Heart left ventricle (tissue), 16 donors: ENCODE results near the gene ULBP3. TPM values are rescaled to one million over a fixed set of nuclear protein-coding genes. Genes with fewer than 3 reads are reported as not detected.
"Not testable (repeated sequence)": the region's sequence is repeated elsewhere in the genome, so short reads cannot be mapped to it uniquely, and the experiment has no call there.

Experiments
- ATAC-seq, 4 donors: fragments of 200-7000 bp; cut with Tn5 transposase; one replicate each; pipeline ENCODE4 v1.9.1; 2020 to 2022; ENCODE audit warnings: moderate library complexity in 4 of 4, mild to moderate bottlenecking in 3 of 4, moderate number of reproducible peaks in 1 of 4
- DNase-seq, 5 donors: peaks; one replicate each; pipeline ENCODE4 v3.0.0-alpha.2; 2020
- H3K27ac ChIP-seq, 12 donors: fragments of 200-600 bp; sonication (generic) in 4 of 12; one replicate each; pipeline versions ENCODE4 v1.5.0 to v1.8.0; 2016 to 2022; ENCODE audit warnings: mild to moderate bottlenecking in 2 of 12
- H3K27me3 ChIP-seq, 9 donors: fragments of 200-600 bp; sonication (generic) in 2 of 9; one replicate each; pipeline versions ENCODE4 v1.5.1 to v1.8.0; 2016 to 2022; ENCODE audit warnings: mild to moderate bottlenecking in 3 of 9
- H3K36me3 ChIP-seq, 9 donors: fragments of 200-600 bp; sonication (generic) in 2 of 9; one replicate each; pipeline versions ENCODE4 v1.5.0 to v1.8.0; 2018 to 2022; ENCODE audit warnings: mild to moderate bottlenecking in 2 of 9
- H3K4me1 ChIP-seq, 12 donors: fragments of 200-600 bp; sonication (generic) in 4 of 12; one replicate each; pipeline versions ENCODE4 v1.5.0 to v1.8.0; 2016 to 2022; ENCODE audit warnings: mild to moderate bottlenecking in 3 of 12
- H3K4me3 ChIP-seq, 12 donors: fragments of 200-600 bp; sonication (generic) in 4 of 12; one replicate each; pipeline versions ENCODE4 v1.5.0 to v1.8.0; 2017 to 2022; ENCODE audit warnings: mild to moderate bottlenecking in 9 of 12, moderate library complexity in 4 of 12
- H3K9me3 ChIP-seq, 12 donors: fragments of 200-600 bp; sonication (generic) in 4 of 12; one replicate each; pipeline versions ENCODE4 v1.5.0 to v1.8.0; 2016 to 2022; ENCODE audit warnings: mild to moderate bottlenecking in 1 of 12
- POLR2A ChIP-seq, 2 donors: fragments of 450-650 bp; IDR thresholded peaks; one replicate each; pipeline ENCODE4 v1.6.1; 2017; ENCODE audit warnings: antibody characterized with exemption in 2 of 2, mild to moderate bottlenecking in 2 of 2, moderate library complexity in 2 of 2
- WGBS, 4 donors: extraction: QIAGEN DNeasy Blood & Tissue Kit in 2 of 4; methylation state at CpG; one replicate each; pipeline versions ENCODE4 v1.1.5 to v1.1.7; 2013 to 2018; 5-methylcytosine and 5-hydroxymethylcytosine counted together
- intact Hi-C, 10 donors: fragments of 100-400 bp; cut with DNase I; formaldehyde crosslinking; loops; one replicate each; pipeline versions ENCODE4 v1.11.1 to v1.14.2; 2022
- polyA plus RNA-seq, 2 donors: library from polyadenylated mRNA; stranded (reverse); fragments of 200-250 nt; gene quantifications; one replicate each; pipeline ENCODE4 v1.2.3, GENCODE V29; 2013
- total RNA-seq, 9 donors: library from RNA; depleted of rRNA in 2 of 9; stranded (reverse); fragments of >200 nt in 2 of 9; fragmentation: NEBNext Ultra II Directional in 3 of 9; extraction: Animal tissue kit (Norgen Biotek cat#: 25700) in 3 of 9; gene quantifications; one replicate each; pipeline versions ENCODE4 v1.1.0 to v1.2.4, GENCODE V29; 2016 to 2023
- TF ChIP-seq, protein P1 (sequence below), 12 donors: fragments of 200-600 bp; sonication (generic) in 4 of 12; IDR thresholded peaks; one replicate each; pipeline versions ENCODE4 v1.5.0 to v1.8.0; 2018 to 2022; ENCODE audit warnings: antibody characterized with exemption in 12 of 12, mild to moderate bottlenecking in 5 of 12
- donor health status: ischemic (EF 13 %, LVEDD 7.1; RV severe dilation, severe dysfunction).
- donor health status: healthy with polysubstance abuse.
- donor health status: DM: no; HTN: yes; CAD: no.
- donor health status: DM: no; HTN: no; CAD: no.
- donor health status: ischemic (EF 25% LVEDD 6.9; RV normal size, moderate dysfunction).
- donor health status: ischemic (EF 25% LVEDD 5.7; RV mildly dilated, moderate dysfunction).
- donor health status: healthy.
- donor health status: DM: yes; HTN: yes; CAD: no.
- donor health status: ischemic (EF 35%, LVEDD 5.7; RV mildly dilated, moderate dysfunction).
- donor health status: nonischemic (EF 11% LVEDD 7.7; RV severe dilation, severe dysfunction).
- donor health status: DM: yes; HTN: yes; CAD: no.
- donor health status: PGD.
- donor health status: ischemic (EF 29% LVEDD 5.4; RV normal size, mild dysfunction).
- donor health status: nonischemic (EF 23%, LVEDD 6.1; RV moderate dilation, normal function).

Gene ULBP3
- total and polyA plus RNA-seq, 11 donors: 0.72 to 3.6 (median 1.3) TPM; not detected in 1

DNA sequence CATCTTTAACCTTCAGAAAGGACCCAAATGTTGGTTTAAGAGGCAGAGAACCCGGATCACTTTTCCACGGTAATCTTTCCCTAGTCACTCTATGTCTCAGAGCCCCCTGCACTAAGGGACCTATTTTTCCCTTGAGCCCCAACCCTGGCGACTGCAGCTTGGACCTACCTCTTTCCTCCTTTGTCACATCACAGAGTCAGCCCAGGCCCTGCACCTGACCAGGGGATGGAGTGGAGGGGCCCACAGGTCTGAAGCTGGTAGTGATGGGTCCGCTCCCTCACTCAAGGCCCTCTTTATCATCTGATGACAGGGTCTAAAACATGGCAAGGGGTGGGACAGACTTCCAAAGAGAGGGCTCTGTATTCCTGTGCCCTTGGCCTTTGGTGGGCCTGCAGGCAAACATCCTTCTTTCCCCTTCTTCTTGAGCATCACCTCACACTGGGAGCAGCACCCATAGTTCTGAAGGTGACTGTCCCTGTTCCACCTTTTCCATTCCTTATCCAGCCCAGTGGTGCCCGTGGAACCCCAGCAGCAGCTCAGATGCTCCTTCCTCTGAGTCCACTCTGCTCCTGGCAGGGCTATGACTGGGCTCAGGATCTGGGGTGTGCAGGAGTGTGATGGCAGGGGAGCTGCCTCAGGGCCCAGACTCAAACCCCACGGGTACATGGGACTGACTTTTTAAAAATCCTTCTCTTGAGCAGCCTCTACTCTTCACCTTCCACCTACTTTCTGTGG lies 49.9 kb downstream of the ULBP3 start:
- no peaks in the 10 kb centered on the region for H3K36me3 ChIP-seq
- H3K27ac ChIP-seq: no peak overlapping the region
- TF ChIP-seq, protein P1, sequence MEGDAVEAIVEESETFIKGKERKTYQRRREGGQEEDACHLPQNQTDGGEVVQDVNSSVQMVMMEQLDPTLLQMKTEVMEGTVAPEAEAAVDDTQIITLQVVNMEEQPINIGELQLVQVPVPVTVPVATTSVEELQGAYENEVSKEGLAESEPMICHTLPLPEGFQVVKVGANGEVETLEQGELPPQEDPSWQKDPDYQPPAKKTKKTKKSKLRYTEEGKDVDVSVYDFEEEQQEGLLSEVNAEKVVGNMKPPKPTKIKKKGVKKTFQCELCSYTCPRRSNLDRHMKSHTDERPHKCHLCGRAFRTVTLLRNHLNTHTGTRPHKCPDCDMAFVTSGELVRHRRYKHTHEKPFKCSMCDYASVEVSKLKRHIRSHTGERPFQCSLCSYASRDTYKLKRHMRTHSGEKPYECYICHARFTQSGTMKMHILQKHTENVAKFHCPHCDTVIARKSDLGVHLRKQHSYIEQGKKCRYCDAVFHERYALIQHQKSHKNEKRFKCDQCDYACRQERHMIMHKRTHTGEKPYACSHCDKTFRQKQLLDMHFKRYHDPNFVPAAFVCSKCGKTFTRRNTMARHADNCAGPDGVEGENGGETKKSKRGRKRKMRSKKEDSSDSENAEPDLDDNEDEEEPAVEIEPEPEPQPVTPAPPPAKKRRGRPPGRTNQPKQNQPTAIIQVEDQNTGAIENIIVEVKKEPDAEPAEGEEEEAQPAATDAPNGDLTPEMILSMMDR (IDR thresholded peaks at IDR 0.05): no peak
- TF ChIP-seq POLR2A (IDR thresholded peaks at IDR 0.05): no peak
- DNase-seq (no peak), ATAC-seq (no peak)
- H3K27me3 ChIP-seq: peaks cover 14 to 56% (median 45%) of the 10 kb centered on the region in 9 donors
- intact Hi-C loops: loop anchor here in 7 of 10 donors (5.0 to 10.0 kb wide), 4 partner anchors 54 to 187 kb away; partner anchors contain the start of gene ULBP1 (in 1 of the 7)
- H3K9me3 ChIP-seq: no peaks in the 10 kb centered on the region
- peaks cover 0 to 10% (median 0%) of the 10 kb centered on the region in 12 donors for H3K4me1 ChIP-seq
- no peak overlapping the region for H3K4me3 ChIP-seq
- 53 to 69% (median 56%) methylated on average over 6 of the region's 6 CpGs for WGBS, 4 donors

DNA sequence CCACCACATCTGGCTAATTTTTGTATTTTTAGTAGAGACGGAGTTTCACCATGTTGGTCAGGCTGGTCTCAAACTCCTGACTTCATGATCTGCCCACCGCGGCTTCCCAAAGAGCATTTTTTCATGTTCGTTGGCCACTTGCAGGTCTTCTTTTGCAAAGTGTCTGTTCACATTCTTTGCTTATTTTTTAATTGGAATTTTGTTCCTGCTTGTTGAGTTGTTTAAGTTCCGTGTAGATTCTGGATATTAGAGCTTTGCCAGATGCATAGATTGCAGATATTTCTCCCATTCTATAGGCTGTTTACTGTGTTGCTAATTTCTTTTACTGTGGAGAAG lies 51.8 kb downstream of the ULBP3 start:
- TF ChIP-seq, protein P1 (IDR thresholded peaks at IDR 0.05): peak in 1 of 12 donors; percentile 1
- WGBS, 4 donors: 4 to 10% (median 5%) methylated on average over 5 of the region's 5 CpGs
- not testable (repeated sequence) for H3K36me3 ChIP-seq, H3K4me3 ChIP-seq, DNase-seq, ATAC-seq, H3K9me3 ChIP-seq, H3K27ac ChIP-seq
- Histone ChIP-seq H3K27me3 (peaks cover 20 to 66% (median 57%) of the 10 kb centered on the region in 9 donors), H3K4me1 (peaks cover 0 to 10% (median 0%) of the 10 kb centered on the region in 12 donors)
- intact Hi-C loops: loop anchor here (1.0 to 10.0 kb wide), 7 partner anchors 52 to 185 kb away; partner anchors contain the start of gene ULBP1 (in 1 of the 10)

- TF ChIP-seq, protein P1 (IDR thresholded peaks at IDR 0.05): peak; percentile 58 to 78 (median 66)
- no peak for TF ChIP-seq POLR2A (IDR thresholded peaks at IDR 0.05)
- Histone ChIP-seq H3K4me1 (peaks cover 0 to 10% (median 0%) of the 10 kb centered on the region in 12 donors), H3K27ac (no peak overlapping the region), H3K36me3 (no peaks in the 10 kb centered on the region), H3K4me3 (no peak overlapping the region), H3K27me3 (peaks cover 20 to 71% (median 63%) of the 10 kb centered on the region in 9 donors), H3K9me3 (no peaks in the 10 kb centered on the region)
- 24 to 32% (median 26%) methylated on average over 6 of the region's 6 CpGs for WGBS, 4 donors
- intact Hi-C loops: loop anchor here (1.0 to 10.0 kb wide), 7 partner anchors 52 to 184 kb away; partner anchors contain the start of gene ULBP1 (in 1 of the 10)
- DNase-seq: peak in 4 of 5 donors; percentile 37 to 68 (median 56)
- ATAC-seq: peak; percentile 59 to 86 (median 82)
These were observed 52.4 kb downstream of the ULBP3 start for GRCh38 chr6:150016324-150017185.

GRCh38 chr6:150015281-150016001 lies 53.5 kb downstream of the ULBP3 start:
- WGBS, 4 donors: 4 to 7% (median 5%) methylated on average over 13 to 15 of the region's 15 CpGs
- H3K27ac ChIP-seq, H3K36me3 ChIP-seq, H3K9me3 ChIP-seq, DNase-seq, H3K4me3 ChIP-seq: not testable (repeated sequence)
- Histone ChIP-seq H3K27me3 (peaks cover 20 to 79% (median 65%) of the 10 kb centered on the region in 9 donors), H3K4me1 (peaks cover 0 to 10% (median 0%) of the 10 kb centered on the region in 12 donors)
- intact Hi-C loops: loop anchor here in 9 of 10 donors (1.0 to 10.0 kb wide), 7 partner anchors 51 to 183 kb away; partner anchors contain the start of gene ULBP1 (in 1 of the 9)
- peak in 3 of 4 donors; percentile 24 to 47 (median 26) for ATAC-seq

DNA sequence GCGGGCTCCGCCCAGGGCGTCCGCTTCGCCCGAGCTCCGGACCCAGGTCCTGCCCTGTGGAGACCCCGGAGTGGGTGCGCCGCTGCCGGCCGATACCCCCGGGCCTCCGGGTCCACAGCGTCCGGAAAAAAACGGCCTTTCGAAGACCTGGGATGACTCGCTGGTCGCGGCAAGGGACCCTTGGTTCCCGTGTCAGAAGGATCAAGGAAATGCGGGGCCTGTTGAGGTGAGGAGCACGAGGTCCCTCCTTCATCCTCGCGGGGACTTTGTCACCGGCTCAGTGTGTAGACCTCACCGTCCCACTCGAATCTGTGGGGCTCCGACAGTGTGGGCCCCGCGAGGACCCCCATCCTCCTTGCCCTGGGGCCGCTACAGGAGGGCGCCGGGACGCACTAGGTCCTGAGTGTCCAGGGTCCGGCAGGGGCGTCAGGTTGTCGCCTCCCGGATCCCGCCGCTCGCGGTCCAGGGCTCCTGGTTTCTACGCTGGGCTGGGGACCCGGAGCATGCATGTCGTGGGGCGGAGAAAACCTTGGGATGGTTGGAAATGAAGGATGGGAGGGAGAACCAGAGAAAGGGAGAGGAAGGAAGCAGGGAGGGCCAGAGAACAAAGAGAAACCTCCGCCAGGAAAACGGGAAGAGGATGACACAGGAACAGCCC lies 54.2 kb downstream of the ULBP3 start:
- not testable (repeated sequence) for H3K36me3 ChIP-seq, H3K4me3 ChIP-seq, H3K27ac ChIP-seq, DNase-seq, H3K9me3 ChIP-seq, ATAC-seq
- H3K4me1 ChIP-seq: peaks cover 0 to 10% (median 0%) of the 10 kb centered on the region in 12 donors
- intact Hi-C loops: loop anchor here in 7 of 10 donors (5.0 to 10.0 kb wide), 4 partner anchors 50 to 182 kb away; partner anchors contain the start of gene ULBP1 (in 1 of the 7)
- WGBS, 4 donors: 0 to 4% (median 3%) methylated on average over 2 to 47 of the region's 50 CpGs
- peaks cover 20 to 86% (median 65%) of the 10 kb centered on the region in 9 donors for H3K27me3 ChIP-seq
